Hepatic stellate cell (primary cell): ENCODE measurements around the gene TNFAIP3.

Experiments
- DNase-seq: peaks from one replicate; pipeline ENCODE4 v3.0.0; 2011; ENCODE audit warnings: low spot score

The TNFAIP3 gene

DNA sequence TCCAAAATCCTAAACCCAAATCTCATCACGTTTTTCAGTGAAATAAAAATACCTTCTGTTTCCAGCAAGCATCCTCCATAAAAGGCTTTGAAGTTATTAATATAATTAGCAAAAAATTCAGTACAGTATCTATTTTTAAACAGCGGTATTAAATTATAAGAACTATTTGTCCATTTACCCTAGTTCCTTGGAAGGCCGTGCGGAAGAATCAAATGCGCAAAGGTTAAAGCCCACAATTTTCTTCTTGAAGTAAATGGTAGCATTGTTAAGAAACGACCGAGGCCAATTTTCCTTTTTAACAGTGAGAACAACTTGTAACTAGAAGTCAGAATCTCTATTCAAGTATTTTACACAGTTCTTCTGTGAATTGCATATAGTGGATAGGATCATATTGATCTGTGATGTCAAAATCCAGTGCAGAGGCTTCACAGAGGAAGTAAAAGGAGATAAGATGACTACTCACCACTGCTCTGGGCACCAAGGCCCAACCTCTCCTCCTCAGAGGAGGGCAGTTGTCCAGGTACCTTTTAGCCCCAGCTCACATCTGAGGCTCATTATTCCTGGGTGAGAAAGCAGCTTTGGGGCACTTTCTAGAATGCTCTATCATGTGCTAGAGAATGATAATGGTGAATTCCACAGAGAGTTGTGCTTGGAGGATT lies 36.3 kb downstream of the TNFAIP3 start:
- no peak for DNase-seq

DNA sequence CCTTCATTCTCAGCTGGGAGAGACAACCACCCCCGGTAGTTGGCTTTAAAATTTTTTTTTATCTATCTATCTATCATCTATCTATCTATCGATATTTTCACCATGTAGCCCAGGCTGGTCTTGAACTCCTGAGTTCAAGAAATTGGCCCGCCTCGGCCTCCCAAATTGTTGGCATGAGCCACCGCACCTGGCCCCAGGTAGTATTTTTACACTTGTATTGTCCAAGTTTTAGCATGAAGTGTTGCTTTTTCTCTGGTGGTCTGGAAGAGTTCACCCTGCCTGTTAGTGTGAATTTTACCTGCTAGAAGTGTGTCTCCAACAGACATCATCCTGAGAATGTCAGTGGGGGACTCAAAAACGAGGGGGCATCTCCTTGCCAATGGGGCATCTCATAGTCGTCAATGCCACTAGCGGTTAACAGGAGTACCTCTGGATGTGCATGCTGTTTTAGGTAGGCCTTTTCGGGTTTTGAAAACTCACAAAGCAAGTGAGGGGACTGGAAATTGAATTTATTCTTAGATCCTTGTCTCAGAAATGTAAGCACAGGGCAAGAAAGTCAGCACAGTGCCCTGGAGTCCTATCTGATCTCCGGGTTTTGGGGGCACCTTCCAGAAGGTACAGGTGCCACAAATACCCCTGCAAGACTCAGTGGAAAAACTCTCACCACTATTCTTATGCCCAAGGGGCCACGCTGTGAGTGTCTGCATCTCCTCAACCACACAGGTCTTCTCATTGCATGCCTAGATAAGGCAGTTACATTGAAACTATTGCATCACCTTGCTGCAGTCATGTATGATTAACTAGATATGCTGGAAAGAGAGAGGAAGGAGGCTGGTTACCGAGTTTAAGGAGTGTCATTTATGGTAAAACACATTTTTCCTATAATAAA lies 37.1 kb downstream of the TNFAIP3 start:
- DNase-seq = no peak

DNA sequence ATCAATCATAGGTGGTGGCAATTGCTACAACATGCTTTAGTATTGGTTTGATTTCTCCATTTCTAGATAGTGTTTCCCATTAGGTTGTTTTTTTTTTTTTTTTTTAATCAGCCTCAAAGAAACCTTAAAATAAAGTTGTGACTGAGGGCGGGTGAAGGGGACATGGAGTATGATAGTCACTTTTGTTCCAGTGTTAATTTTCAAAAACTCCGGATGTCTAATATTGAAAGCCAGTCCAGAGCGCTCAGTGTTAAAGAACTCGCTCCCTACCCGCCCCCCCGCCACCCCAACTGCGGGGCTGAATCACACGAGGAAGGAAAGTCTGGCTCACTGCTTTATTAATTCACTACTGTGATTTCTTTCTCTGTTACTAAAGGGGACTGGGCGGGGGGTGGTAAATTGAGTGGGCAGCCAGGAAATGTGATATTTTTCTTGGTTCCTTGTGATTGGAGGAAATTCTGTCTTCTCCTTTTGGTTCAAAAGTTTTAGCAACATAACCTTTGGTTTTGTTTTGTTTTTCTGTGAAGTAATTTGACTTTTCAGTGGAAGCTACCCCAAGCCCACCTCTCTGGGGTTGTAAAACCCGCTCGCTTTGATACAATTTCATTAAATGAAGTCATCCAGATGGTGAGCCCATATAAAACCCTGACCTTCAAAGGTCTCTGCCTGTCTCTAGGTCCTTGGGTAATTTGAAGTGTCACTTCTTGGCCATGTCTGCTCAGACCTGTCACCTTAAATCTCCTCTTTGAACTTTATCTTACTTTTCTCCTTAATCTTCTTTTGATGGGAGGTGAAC lies 38.0 kb downstream of the TNFAIP3 start:
- no peak for DNase-seq

DNA sequence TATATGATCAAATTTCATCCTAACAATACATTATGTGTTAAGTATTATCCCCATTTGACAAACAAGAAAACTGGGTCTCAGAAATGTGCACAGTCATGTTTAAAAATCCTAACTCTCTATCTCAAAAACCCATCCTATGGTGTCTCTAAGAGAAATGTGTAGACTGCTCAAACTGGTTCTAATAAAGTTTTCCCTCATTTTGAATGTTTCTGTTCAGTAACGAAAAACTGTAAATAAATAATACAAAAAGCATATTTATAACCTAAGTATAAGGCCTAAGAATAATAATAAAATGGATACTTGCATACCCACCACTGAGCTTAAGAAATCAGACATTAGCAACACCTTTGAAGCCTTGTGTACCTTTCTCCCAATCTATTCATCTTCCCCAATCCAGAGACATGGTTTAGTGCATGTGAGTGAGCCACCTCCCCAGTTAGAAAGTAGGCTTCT lies 39.0 kb downstream of the TNFAIP3 start:
- DNase-seq = no peak

DNA sequence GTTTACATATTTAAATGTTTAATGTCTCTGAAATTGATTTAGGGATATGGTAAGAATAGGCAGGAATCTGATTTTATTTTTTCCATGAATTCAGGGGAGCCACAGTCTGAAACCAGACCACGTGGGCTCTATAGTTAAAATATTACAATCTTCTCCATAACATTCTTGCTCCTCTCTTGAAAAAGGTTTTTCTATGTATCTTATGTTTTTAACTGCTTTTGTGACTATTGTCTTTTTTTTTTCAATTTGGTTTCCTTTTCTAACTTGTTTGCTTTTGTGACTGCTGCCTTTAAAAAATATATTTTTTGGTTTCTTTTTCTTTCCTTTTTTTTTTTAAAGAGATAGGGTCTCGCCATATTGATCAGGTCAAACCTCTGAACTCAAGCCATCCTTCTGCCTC lies 40.1 kb downstream of the TNFAIP3 start:
- DNase-seq = no peak

DNA sequence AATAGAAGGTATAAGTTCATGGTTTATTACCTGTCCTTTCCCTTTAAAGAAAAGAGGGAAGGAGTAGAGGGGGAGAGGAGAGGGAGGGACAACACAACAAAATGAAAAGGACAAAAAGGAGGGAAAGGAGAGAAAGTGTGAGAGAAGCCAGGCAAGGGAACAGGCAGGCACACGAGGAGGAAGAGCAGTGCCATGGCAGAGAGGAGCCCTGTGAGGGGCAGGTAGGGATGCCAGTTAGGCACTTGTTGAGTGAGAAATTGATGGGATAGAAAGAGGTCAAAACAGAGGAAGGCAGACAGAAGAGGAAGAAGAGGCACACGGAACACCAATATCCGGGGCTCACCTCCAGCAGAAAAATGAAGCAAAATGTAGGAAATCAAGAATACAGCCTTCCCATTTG lies 42.5 kb downstream of the TNFAIP3 start:
- DNase-seq = no peak

DNA sequence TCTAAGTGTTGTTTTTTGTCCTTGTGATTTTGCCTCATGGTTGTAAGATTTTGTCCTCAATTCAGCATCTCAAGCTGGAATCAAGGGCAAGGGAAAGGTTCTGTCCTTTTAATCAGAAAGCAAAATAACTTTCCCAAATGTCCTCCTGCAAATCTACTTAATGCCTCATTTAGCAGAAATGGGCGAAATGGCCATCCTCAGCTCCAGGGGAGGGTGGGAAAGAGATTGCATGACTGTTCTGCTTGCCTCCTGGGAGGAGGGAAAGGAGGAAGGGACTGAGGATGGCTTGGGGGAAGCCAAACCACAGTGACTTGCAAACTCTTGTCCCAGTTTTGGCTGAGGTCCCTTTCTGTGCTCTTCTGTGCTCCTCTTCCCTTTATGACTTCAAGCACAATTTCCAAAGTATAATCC lies 43.4 kb downstream of the TNFAIP3 start:
- no peak for DNase-seq

DNA sequence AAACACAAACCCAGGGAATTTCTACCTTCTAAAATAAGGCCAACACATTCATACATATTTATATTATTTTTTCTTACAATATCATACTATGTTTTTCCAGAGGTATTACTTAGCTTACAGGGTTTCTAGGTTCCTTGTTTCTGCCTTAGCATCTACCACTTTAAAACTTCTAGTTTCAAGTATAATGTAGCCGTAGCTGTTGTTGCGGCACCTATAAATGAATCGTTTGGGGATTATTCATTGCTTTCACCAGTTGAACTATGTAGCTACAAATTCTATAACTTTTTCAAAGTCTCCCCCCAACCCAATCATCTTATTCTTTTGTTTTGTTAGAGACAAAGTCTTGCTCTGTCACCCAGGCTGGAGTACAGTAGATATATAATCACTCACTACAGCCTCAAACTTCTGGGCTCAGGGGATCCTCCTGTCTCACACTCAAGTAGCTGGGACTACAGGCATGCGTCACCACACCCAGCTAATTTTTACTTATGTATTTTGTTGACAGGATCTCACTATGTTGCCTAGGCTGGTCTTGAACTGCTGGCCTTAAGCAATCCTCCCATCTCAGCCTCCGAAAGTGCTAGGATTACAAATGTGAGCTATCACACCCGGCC lies 43.9 kb downstream of the TNFAIP3 start:
- DNase-seq = no peak

DNA sequence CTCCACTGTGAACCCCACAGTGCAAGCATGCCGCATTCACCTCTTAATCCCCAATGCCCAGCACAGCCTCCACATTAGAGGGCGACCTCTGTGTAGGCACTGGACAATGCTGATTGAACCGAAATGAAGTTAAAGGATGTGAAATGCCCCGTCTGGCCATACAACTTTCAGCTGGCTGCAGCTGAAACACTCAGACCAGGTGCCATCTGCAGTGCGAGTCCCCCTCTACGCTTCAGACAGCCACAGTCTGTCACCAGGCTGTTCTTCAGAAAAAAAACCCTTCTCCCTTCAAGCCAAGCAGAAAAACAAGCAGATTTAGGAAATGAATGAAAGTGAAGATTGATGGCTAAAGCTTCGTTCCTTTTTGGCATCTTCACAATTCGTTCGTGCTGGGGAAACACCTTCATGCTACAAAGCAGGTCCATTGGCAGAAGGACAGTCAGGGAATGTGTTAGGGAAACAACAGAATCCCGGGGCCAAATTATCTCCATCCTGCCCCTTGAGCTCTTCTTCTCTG lies 44.7 kb downstream of the TNFAIP3 start:
- no peak for DNase-seq

DNA sequence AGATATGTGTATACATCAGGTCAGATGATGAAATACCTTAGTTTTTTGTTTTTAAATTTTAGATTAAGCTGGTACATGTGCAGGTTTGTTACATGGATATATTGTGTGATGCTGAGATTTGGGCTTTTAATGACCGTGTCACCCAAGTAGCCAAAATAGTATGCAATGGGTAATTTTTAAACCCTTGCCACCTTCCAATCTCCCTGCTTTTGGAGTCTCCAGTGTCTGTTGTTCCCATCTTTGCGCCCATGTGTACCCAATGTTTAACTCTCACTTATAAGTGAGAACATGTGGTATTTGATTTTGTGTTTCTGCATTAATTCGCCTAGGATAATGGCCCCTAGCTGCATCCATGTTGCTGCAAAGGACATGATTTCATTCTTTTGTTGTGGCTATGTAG lies 45.8 kb downstream of the TNFAIP3 start:
- no peak for DNase-seq

DNA sequence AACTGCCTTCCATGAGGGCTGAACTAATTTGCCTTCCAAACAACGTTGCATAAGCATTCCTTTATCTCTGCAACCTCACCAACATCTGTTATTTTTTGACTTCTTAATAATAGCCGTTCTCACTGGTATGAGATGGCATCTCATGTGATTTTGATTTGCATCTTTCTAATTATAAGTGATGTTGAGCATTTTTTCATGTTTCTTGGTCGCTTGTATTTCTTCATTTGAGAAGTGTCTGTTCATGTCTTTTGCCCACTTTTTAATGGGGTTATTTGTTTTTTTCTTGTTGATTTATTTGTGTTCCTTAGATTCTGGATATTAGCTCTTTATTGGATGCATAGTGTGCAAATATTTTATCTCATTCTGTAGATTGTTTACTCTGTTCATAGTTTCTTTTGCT lies 46.4 kb downstream of the TNFAIP3 start:
- DNase-seq = no peak

DNA sequence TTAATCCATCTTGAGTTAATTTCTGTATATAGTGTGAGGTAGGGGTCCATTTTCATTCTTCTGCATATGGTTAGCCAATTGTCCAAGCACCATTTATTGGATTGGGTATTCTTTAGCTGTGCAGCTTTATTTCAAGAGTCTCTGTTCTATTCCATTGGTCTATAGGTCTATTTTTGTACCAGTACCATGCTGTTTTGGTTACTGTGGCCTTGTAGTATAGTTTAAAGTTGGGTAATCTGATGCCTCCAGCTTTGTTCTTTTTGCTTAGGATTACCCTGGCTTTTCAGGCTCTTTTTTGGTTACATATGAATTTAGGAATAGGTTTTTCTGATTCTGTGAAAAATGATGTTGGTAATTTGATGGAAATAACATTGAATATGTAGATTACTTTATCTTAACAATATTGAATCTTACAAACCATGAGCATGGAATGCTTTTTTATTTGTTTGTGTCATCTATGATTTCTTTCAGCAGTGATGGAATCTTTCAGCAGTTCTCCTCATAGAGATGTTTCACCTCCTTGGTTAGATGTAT lies 47.0 kb downstream of the TNFAIP3 start:
- no peak for DNase-seq

DNA sequence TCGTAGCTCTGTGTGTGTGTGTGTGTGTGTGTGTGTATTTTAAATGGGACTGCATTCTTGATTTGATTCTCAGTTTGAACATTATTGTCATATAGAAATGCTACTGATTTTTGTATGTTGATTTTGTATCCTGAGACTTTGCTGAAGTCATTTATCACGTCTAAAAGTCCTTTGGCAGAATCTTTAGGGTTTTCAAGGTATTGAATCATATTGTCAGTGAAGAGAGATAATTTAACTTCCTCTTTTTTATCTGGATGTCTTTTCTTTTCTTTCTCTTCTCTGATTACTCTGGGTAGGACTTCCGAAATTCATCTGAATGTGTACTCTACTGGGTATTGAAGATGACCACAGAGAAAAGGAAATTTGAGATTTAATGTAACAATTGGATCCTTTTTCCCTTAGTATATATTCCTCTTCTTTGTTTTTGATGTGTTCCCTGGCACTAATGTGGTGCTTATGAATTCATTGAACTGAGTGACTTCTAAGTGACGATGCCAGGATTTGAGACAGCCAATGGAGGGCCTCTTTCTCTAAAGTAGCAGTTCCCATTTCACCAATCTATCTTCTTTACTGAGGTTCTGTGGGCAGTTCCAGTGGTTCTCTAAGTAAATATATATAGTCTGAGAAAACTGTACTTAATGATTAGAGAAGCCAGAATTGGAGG lies 47.6 kb downstream of the TNFAIP3 start:
- DNase-seq = no peak

DNA sequence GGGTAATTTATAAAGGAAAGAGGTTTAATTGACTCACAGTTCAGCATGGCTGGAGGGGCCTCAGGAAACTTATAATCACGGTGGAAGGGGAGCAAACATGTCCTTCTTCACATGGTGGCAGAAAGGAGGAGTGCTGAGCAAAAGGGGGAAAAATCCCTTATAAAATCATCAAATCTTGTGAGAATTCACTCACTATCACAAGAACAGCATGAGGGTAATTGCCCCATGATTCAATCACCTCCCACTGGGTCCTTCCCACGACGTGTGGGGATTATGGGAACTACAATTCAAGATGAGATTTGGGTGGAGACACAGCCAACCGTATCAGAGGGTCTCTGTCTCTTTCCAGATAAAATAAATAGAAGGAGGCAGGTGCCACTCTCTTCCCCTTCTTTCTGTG lies 48.7 kb downstream of the TNFAIP3 start:
- DNase-seq = no peak

DNA sequence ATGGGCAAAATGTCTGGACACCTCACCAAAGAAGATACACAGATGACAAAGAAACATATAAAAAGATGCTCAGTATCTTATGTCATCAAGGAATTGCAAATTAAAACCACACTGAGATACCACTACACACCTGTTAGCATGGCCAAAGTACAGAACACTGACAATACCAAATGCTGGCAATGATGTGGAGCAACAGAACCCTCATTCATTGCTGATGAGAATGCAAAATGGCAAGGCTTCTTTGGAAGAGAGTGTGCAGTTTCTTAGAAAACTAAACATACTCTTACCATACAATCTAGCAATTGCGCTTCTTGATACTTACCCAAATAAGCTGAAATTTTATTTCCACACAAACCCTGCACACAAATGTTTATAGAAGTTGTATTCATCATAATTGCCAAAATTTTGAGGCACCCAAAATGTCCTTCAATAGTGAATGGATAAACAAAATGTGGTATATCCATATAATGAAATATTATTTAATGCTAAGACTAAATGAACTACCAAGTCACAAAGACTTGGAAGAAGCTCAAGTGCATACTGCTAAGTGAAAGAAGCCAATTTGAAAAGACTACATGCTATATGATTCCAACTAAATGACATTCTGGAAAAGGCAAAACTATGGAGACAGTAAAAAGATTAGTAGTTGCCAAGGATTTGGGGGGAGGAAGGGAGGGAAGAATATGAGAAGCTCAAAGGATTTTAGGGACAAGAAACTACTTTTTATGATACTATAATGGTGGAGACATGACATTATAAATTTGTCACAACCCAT lies 50.7 kb downstream of the TNFAIP3 start:
- DNase-seq = no peak

DNA sequence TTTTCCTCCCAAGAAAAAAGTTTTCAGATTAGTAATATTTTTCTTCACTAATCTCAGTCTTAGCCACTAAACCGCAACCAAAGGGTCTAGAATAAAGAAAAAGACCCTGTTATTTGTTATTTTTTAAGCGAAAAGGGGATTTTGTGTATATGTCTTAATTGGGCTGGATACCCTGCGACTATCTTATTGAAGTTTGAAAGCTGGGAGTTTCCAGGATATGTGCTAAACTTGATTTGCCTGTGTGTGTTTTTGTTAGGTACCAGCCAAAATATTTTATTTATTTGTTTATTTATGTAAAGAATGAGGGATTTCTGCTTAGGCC lies 52.4 kb downstream of the TNFAIP3 start:
- no peak for DNase-seq

DNA sequence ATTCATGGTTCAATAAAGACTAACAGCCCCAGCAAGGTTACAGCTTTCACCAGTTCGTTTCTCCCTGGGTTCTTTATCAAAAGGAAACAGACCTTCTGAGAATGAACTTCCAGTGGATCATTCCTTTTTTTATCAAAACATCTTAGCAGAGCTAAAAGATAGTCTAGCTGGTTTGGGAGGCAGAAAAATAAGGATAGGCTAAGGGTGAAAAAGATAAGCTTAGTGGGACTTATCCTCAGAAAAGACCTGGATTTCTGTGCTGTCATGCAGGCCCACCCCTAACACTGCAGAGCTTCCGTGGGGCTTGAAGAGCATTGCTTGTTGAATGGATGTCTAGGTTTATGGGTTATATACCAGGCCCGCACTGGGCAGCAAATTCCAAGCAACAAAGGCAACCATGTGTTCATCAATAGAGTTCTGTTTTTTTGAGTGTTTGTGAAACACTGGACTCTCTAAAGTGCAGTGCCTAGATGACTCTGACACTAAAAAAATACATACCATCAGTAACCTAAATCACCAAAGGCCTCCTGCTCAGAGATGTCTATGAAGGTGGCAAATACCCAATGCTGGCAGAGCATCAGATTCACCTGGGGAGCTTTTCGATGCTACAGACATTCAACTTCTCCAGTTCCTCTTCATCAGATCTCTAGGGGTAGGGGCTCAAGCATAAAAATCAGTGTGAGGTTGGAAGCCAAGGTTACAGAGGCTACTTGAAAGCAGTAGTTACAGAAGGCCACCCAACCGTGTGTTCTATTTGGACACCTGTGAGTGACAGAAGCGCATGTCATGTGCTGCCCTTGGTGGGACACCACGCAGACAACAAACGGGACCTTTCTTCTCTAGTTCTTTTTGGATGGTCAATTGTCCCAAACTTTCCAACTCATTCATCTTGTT lies 53.0 kb downstream of the TNFAIP3 start:
- no peak for DNase-seq

DNA sequence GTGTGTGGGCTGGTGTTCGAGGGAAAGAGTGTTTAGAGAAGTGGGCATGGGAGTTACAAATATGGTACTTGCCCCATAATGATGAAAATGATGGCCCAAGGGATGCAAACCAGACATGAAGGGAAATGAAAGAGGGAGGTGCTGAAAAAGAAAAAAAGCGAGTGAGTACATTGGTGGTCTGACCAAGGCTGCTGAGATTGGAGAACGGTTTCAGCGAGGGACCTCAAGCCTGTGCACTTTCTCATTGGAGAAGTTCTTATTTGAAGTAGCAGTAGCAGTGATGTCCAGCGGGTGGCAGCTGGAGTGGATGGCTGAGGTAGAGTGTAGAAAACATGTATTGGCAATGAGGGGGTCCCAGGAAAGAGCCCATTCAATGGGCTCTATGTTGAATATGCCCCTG lies 54.8 kb downstream of the TNFAIP3 start:
- DNase-seq = no peak

DNA sequence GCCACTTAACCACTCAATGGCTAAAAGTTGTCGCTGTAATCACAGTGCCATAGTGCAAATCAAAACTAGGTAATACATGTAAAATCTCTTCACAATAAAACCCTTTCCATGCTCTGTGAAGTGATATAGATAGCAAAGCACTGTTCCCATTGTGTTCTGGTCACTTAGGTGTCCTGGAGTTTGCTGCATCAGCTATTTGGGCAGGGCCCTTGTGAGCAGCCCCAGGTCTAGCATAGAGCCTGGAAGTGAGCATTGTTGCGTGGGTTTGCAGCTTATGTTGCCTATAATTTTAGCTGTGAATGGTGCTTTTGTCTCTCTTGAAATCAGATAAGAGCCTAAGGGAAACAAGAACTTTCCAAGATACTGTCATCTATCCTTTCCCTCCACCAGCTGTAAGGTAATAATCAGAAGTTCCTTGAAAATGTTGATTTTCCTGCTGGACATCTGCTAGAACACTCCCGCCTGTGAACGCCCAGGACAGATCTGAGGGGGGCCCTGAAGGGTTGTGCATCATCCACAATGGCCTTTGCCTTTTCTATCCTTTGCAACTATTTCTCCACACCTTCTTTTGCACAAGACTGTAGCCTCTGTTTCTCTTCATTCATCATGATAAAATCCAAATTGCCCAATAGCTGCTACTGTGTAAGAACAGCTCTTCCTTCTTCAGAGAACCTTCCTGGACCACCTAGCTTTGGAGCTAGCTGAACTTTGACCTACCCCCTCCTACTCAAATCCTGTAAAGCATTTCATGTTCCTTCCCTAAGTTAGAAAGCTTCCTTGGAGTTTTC lies 57.0 kb downstream of the TNFAIP3 start:
- DNase-seq = no peak
